T-helper 2 cell (primary cell): ENCODE results near the gene DRGX.

Source experiments
- DNase-seq, 5 experiments: peaks; one replicate each; pipeline versions ENCODE4 v3.0.0 to v3.0.0-alpha.2; 2012 to 2022

The DRGX gene

DNA sequence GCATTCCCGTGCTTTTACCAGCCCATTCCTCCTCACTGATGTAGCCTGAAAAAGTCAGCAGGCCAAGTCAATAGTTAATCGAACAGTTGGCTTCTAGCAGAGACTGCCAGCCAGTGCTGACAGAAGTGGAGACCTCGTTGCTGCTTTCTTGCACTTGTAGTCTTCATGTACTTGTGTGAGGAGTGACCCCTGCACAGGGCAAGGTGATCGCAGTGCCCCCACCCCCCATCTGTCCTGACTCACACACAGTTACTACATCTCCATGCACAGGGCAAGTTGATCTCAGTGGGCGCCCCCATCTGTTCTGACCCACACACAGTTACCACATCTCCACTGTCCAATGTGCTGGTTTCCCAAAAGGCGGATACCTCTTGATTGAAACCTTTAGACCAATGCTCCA is 62.7 kb downstream of the DRGX start:
- no peak for DNase-seq

DNA sequence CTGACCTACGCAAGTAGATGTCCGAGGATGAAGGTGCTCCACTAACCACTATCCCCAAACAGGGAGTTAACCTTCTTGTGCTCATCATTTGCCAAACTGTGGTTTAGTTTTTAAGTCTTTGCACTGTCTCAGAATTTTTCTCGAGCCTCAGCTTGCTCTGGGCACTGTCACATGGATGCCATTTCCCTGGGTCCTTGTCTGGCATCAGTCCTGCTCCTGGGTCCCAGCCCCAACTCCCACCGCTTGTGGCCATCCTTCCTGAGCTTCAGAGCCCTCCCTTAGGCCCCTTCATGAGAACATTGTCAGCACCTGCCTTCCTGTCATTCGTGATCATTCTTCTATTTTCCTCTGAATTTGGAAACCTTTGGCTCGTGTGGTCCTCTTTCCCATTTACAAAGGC is 63.1 kb downstream of the DRGX start:
- no peak for DNase-seq

DNA sequence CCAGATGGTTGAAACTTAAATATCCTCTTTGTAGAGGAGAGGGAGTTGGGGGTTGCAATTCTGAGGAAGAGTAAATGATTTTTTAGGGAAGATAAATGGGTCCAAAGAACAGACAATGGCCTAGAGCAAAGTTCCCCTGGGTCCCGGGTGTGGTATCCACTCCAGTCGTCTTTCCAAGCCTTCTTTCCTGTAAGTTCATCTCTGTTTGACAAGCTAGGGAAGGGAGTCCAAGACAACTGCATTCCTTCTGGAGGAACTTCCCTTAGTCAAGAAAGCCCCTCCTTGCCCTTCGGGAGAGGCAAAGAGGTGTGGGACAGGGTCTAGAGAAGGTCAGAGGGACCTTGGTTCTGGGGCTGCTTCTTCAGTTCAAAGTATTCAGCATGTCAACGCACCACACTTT is 63.6 kb downstream of the DRGX start:
- DNase-seq, result no peak

GRCh38 chr10:49331431-49331830 is 64.5 kb downstream of the DRGX start:
- DNase-seq, result no peak

- DNase-seq, result no peak
Measured at GRCh38 chr10:49330127-49330665, 65.7 kb downstream of the DRGX start.

DNA sequence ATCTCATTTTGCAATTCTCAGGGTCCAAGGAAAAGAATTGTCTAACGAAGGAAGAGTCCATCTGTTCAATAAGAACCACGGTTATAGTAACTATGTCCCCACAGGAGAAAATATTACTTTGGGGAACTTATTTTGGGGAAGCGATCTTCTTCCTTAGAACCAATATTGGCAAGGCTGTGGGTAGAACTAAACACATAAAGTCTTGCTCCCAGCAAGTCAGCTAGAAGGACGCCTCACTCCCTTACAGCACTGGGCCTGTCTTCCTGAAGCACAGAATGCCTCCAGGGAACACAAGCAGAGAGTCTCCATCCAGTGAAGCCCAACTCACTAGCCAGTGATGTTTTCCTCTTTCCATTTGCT is 66.8 kb downstream of the DRGX start:
- no peak for DNase-seq

- no peak for DNase-seq
Measured at GRCh38 chr10:49328401-49329145, 67.3 kb downstream of the DRGX start.

- no peak for DNase-seq
Measured at GRCh38 chr10:49327036-49327813, 68.7 kb downstream of the DRGX start.

DNA sequence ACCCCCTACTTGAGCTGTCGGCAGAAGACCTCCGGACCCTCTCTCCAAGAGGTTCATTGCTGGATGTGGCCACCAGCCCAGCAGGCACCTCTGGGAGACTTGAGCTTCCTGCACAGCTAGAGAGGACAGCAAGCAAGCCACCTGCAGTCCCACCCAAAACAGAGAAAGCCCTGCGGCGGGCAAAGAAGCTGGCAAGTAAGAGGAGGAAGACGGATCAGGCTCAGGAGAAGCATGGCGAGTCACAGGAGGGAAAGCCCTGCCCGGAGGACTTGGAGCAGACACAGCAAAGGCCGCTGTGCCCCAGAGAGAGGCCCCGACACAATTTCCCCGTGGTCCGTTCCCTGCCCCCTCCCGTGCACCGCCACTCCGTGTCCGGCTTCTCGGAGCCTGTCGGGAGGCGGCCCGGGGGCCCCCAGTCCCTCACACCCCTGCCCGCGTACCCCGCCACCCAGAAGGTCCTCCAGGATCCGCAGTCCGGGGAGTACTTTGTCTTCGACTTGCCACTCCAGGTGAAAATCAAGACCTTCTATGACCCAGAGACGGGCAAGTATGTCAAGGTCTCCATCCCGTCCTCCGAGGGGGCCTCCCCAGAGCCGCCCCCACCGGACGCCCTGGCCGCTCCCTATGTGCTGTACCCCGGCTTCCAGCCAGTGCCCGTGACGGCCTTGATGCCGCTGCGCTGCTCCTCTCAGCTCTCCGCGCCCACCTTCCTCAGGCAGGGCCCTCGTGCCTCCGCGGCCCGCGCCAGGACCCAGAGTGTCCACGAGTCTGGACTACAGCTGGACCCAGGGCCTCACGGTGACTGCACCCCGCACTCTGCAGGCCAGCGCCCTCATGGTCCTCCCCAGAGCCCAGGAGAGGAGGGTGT is 69.7 kb downstream of the DRGX start:
- DNase-seq, result no peak

DNA sequence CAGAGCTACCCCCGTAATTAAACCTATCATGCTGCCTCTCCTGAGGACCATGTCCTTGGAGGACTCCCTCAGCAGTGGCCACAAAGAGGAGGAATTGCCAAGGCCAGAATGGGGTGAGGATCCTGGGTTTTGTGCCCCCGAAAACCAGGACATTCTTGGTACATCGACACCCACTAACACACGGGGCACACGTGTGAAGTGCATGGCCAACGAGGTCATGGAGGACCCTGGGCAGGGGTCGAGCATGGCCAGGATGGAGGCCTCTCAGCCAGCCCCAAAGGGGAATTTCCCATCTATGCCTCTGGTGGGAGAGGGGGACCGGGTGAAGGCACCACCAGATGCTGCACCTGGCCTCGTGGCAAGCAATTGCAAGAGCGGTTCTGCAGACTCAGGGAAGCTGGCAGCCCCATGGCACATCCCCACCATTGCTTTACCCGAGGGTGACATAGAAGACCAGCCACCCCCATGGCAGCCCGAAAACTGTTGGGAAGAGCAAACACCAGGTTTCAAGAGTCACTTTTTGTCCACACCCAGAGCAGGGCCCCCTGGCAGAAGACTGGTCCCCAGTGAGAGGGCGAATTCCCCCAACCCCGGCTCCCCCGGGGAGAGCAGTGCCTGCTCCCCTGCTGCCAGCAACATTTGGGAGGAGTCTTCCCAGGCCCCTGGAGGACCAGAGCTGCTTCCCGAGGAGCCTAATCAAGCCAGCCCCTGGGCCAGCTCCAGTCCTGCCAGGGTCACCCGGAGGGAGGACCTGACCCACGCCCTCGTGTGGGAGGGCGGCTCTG is 70.6 kb downstream of the DRGX start:
- DNase-seq, result no peak

DNA sequence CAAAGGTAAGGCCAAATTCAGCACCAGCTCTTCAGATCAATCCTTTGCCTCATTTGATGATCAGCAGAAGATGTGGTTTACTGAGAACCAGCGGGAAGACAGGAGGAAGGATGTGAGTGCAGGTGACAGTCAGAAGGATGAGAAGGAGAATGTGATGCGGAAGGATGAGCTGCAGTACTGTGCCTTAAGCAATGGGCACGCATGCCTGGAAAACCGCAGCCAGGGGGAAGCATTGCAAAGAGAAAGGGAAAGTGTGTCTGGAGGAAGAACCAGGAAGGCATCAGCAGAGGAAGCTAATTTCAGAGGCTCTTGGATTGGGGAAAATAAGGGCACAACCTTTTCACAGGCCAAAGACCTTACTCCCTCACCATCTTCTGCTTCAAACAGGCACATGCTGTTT is 71.2 kb downstream of the DRGX start:
- no peak for DNase-seq

- DNase-seq, result no peak
Measured at GRCh38 chr10:49323896-49324270, 72.0 kb downstream of the DRGX start.

DNA sequence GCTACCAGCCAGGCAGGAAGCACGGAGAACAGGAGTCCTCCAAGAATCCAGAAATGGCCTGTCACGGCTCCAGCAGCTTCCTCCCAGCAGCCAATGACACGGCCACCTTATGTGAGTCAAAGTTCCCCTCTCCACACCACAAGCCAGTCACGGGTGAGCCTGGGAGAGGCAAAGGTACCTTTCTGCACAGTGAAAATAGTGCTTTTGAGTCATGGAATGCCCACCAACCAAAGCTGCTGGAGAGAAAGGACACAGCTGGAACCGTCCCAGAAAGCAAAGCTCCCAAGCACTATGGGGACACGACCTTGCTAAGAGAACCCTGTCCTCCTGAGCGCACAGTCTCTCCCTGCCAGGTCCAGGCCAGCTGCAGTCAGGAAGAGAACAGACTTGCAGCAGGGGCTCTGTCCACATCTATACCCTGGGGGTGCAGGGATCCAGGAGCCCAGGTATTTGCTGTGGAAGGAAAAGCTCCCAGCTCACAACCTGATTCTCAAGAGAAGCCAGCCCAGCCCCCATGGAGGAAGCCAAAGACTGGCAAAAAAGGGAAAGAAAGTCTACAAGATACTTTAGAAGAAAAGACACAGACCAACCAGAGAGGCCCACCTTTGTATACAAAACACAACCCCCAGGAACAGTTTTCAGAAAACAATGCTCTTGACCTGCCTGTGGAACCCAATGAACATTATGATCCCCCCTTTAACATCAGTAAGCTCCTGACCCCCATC is 72.6 kb downstream of the DRGX start:
- no peak for DNase-seq

DNA sequence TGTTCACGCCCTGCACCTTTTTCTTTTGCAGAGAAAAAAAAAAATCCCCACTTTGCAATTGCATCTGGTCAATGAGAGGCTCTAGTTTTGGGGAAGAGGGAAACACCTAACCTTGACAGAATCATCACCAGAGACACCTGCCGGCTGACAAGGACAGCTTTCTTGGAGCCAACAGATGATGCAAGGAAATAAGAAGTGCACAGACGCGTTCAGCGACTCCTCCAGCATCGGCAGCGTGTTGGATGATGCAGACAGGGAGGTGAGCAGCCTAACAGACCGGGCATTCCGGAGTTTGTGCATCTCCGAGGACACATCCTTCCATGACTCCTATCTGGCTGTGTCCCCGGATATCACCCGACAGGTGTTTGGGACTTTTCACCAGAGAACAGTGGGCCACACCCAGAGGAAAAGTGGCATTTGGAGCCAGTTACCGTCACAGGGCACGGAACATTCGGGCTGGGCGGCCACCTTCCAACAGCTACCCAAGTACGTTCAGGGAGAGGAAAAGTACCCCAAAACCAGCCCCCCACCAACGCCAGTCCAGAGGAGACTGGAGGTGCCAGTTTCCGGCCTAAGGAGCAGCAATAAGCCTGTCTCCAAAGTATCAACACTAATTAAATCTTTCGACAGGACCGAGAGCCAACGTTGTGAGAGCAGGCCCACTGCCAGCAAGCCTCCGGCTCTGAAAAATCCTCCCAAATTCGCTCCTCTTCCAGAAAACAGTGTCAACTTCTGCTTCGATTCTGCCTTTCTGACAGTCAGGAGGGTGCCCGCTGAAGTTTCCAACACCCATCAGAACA is 73.3 kb downstream of the DRGX start:
- no peak for DNase-seq

DNA sequence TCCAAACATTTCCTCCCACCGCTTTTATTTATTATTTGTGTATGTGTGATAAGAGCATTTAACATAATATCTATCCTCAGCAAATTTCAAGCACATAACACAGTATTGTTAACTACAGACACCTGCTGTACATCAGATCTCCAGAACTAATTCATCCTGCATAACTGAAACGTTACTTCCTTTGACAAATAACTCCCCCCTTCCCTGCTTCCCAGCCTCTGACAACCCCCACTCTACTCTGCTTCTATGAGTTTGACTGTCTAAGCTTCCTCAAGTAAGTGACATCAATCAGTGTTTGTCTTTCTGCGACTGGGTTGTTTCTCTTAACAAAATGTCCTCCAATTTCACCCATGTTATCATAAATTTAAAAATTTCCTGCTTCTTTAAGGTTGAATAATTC is 74.9 kb downstream of the DRGX start:
- no peak for DNase-seq

DNA sequence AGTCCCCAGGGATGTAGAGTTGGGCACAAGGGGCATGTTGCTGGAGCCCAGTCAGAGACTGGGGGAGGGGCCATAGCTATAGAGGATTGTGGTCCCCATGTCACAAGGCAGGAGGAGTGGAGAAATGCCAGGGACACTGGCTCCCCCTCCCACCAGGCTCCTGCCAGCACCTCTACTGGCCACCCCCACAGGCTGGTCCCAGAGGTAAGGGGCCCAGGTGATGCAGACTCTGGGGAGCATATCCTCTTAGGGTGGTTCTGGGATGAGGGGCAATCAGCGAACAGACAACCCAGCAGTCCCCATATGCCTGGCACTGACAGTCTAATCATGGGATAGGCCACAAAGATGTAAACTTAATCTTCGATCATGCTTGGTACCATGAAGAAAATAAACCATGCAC is 75.7 kb downstream of the DRGX start:
- no peak for DNase-seq

DNA sequence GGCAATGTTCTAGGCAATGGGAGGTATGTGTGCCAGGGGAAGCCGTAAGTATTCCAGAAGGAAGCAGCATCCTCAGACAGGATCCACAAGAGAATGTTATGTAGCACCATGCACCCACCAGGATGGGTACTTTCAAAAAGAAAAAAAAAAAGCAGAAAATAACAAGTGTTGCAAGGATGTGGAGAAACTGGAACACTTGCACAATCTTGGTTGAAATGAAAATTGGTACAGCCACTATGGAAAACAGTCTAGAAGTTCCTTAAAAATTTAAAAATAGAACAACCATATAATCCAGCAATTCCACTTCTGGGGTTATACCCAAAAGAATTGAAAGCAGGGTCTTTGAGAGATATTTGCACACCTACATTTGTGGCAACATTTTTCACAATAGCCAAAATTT is 76.7 kb downstream of the DRGX start:
- DNase-seq, result no peak

GRCh38 chr10:49318755-49319154 is 77.1 kb downstream of the DRGX start:
- no peak for DNase-seq

DNA sequence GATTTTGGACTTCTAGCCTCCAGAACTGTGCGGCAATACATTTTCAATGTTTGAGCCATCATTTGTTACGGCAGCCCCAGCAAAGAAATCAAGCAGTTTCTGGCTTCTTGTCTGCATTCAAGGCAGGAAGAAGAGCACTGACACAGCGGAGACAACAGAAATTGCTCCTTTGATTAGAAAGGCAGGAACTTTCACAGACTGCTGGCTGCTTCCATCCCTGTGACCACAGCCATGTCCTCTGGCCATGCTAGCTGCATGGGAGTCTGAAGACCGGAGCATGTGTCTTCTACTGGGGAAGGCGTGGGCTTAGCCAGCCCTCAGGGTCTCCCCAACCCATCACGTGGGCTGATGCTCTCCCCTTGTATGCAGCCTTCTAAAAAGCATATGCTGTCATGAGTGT is 77.9 kb downstream of the DRGX start:
- no peak for DNase-seq

DNA sequence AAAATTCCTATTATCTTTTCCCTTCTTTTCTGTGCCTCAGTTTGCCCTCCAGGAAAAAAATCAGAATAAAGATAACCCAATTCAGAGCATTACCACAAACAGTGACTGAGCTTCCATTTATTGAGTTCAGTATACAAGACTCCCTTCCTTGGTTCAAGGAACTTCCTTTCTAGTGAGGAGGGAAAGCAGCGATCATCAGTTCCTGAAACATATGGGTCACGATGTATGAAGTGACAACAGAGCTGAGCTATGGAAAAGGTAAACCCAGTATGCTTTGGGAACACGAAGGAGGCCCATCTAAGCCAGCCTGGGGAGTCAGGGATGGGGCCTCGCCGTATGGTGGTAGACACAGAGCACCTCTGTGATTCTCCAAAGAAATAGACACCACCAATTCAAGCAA is 81.1 kb downstream of the DRGX start:
- no peak for DNase-seq
